Testis (tissue), 3 donors: ENCODE measurements around the gene ALS2CL. TPM values are rescaled to one million over a fixed set of nuclear protein-coding genes. Genes with fewer than 3 reads are reported as not detected.

Source experiments
- DNase-seq: peaks from one replicate; pipeline ENCODE4 v3.0.0-alpha.2; 2019
- H3K27ac ChIP-seq, 2 donors: fragments of 200-600 bp; sonication (generic); one replicate each; pipeline ENCODE4 v1.5.1; 2019
- H3K27me3 ChIP-seq: fragments of 200-600 bp; sonication (generic); one replicate; pipeline ENCODE4 v1.5.1; 2019
- H3K36me3 ChIP-seq: fragments of 200-600 bp; sonication (generic); one replicate; pipeline ENCODE4 v1.5.1; 2017; ENCODE audit warnings: low read depth; ENCODE audit errors: missing control alignments
- H3K4me1 ChIP-seq: fragments of 200-600 bp; sonication (generic); one replicate; pipeline ENCODE4 v1.5.1; 2019
- H3K4me3 ChIP-seq, 2 donors: fragments of 200-600 bp; sonication (generic); one replicate each; pipeline ENCODE4 v1.5.1; 2017 to 2019
- H3K9me3 ChIP-seq: fragments of 200-600 bp; sonication (generic); one replicate; pipeline ENCODE4 v1.5.1; 2017
- POLR2A ChIP-seq: fragments of 450-650 bp; IDR thresholded peaks from one replicate; pipeline ENCODE4 v1.6.1; 2017; ENCODE audit warnings: antibody characterized with exemption, mild to moderate bottlenecking, moderate library complexity
- WGBS, 2 donors: methylation state at CpG; one replicate each; pipeline ENCODE4 v1.1.5; 2018; 5-methylcytosine and 5-hydroxymethylcytosine counted together
- intact Hi-C: fragments of 100-400 bp; cut with DNase I; formaldehyde crosslinking; loops from one replicate; pipeline ENCODE4 v1.15.1; 2023; ENCODE audit warnings: low total_unique reads
- polyA plus RNA-seq: library from polyadenylated mRNA; stranded (reverse); fragments of 350-450 nt; fragmentation: Illumina TruSeq; extraction: RNeasy Lipid Tissue Mini Kit (QIAGEN cat#74804); gene quantifications from one replicate; pipeline ENCODE4 v1.2.3, GENCODE V29; 2014; ENCODE audit warnings: low read depth, low replicate concordance; ENCODE audit not compliant: insufficient read depth
- total RNA-seq, 2 donors: library from RNA; depleted of rRNA; stranded (reverse); fragments of >200 nt; gene quantifications; one replicate each; pipeline ENCODE4 v1.2.3, GENCODE V29; 2016
- TF ChIP-seq, protein P1 (sequence below), 3 experiments: fragments of 450-650 bp in 2 of 3; fragments of 200-600 bp in 1 of 3; sonication (generic) in 1 of 3; IDR thresholded peaks; one replicate each; pipeline ENCODE4 v1.5.1; 2016 to 2019; ENCODE audit warnings: antibody characterized with exemption in 3 of 3, mild to moderate bottlenecking in 2 of 3, moderate library complexity in 1 of 3

ALS2CL gene
- total and polyA plus RNA-seq, 3 donors from 2014 or later = 4.4 to 11.2 (median 5.4) TPM

DNA sequence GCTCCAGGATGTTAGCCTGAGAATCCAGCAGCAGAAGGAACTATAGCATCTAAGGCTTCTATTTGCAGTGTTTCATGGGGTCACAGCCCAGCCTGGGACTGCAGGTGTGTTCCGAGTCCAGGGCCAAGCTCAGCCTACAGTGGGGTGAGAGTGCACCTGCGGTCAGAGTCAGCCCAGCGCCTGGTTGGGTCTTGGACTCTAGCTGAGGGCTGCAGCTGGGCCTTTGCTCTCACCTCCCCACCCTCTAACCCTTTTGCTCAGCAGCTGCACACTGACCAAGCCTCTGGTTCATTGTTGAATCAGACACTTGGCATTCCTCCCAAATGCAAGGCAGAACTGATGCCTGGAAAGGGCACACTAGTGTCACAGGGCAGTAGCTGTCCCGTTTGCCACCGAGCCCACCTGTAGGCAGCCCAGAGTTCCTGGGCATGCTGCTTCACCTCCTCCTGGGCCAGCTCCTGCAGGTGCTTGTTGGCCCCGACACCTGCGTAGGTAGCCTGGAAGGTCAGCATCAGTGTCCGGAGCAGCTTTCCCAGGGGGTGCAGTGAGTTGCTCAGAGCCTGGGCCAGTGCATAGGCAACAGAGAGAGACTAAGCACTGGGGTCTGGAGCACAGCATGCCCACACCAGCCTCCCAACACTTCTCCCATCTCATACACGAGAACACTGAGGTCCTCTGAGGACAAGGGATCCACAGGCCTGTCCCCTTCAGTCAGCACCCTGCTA, 17.5 kb downstream of the ALS2CL start:
- Histone ChIP-seq H3K27ac (no peak overlapping the region), H3K27me3 (no peaks in the 10 kb centered on the region), H3K36me3 (no peaks in the 10 kb centered on the region), H3K4me3 (no peak overlapping the region), H3K4me1 (no peaks in the 10 kb centered on the region), H3K9me3 (no peaks in the 10 kb centered on the region)
- 80 to 90% methylated on average over 7 to 8 of the region's 9 CpGs for WGBS, 2 donors
- intact Hi-C loops = no loop called here
- DNase-seq = no peak
- TF ChIP-seq, protein P1, sequence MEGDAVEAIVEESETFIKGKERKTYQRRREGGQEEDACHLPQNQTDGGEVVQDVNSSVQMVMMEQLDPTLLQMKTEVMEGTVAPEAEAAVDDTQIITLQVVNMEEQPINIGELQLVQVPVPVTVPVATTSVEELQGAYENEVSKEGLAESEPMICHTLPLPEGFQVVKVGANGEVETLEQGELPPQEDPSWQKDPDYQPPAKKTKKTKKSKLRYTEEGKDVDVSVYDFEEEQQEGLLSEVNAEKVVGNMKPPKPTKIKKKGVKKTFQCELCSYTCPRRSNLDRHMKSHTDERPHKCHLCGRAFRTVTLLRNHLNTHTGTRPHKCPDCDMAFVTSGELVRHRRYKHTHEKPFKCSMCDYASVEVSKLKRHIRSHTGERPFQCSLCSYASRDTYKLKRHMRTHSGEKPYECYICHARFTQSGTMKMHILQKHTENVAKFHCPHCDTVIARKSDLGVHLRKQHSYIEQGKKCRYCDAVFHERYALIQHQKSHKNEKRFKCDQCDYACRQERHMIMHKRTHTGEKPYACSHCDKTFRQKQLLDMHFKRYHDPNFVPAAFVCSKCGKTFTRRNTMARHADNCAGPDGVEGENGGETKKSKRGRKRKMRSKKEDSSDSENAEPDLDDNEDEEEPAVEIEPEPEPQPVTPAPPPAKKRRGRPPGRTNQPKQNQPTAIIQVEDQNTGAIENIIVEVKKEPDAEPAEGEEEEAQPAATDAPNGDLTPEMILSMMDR (IDR thresholded peaks at IDR 0.05) = no peak
- TF ChIP-seq POLR2A = no peak

DNA sequence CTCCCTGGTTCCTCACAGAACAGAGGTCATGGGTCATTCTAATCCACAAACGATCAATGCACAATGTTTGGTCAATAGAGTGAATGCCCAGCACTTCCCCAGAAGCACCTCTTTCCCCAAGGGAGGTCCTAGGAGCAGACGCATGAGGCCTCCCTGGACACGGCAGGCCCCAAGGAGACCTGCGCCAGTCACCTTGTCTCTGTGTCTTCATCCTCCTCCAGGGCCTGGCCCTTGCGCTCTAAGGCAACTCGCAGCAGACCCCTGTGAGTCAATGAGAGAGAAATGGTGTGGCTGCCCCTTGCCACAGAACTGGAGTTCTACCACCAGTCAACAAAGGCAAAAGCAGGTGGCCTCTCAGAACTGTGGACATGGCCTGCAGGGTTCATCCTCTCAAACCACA, 18.1 kb downstream of the ALS2CL start:
- Histone ChIP-seq H3K27me3 (no peaks in the 10 kb centered on the region), H3K36me3 (no peaks in the 10 kb centered on the region), H3K4me1 (no peaks in the 10 kb centered on the region), H3K27ac (no peak overlapping the region), H3K9me3 (no peaks in the 10 kb centered on the region), H3K4me3 (no peak overlapping the region)
- WGBS, 2 donors = 90% methylated on average over 3 to 6 of the region's 6 CpGs
- DNase-seq = no peak
- no peak for TF ChIP-seq POLR2A
- TF ChIP-seq, protein P1 (IDR thresholded peaks at IDR 0.05) = no peak
- intact Hi-C loops = no loop called here

DNA sequence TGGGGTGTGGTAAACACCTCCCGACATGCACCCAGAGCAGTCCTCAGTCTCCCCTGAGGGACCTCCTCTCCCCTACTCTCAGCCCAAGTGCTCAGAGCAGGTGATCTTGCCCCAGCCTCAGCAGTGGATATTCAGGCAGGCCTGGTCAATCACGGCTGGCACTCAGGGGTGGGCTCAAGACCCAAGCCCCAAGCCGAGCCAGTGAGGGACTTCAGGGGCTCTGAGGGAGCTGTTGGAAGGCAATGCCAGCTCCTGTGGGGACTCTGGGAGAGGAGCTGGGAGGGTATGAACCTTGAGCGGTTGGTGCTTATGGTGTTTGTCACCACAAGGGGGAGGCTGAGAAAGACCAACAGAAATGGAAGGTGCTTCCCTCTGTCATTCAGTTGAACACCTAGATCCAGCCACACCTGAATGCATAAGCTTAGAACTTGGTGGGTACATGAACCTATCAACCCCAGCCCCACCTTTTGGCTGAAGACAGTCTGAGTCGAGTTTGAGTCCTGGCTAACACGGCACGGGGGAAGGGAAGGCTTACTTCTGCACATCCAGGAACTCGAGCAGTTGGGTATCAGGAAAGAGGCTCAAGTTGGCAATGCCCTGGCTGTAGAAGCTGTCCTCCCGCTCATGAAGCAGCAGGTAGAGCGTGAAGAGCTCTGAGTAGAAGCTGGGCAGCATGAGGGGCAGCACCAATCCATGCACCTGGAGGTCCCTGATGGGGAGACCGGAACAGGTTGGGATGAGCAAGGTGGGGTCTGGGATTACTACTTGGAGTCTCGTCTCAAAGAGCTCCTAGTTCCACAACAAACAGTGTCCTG, 19.2 kb downstream of the ALS2CL start:
- no peak for DNase-seq
- no peak for TF ChIP-seq POLR2A
- TF ChIP-seq, protein P1 (IDR thresholded peaks at IDR 0.05) = no peak
- no peaks in the 10 kb centered on the region for H3K36me3 ChIP-seq

DNA sequence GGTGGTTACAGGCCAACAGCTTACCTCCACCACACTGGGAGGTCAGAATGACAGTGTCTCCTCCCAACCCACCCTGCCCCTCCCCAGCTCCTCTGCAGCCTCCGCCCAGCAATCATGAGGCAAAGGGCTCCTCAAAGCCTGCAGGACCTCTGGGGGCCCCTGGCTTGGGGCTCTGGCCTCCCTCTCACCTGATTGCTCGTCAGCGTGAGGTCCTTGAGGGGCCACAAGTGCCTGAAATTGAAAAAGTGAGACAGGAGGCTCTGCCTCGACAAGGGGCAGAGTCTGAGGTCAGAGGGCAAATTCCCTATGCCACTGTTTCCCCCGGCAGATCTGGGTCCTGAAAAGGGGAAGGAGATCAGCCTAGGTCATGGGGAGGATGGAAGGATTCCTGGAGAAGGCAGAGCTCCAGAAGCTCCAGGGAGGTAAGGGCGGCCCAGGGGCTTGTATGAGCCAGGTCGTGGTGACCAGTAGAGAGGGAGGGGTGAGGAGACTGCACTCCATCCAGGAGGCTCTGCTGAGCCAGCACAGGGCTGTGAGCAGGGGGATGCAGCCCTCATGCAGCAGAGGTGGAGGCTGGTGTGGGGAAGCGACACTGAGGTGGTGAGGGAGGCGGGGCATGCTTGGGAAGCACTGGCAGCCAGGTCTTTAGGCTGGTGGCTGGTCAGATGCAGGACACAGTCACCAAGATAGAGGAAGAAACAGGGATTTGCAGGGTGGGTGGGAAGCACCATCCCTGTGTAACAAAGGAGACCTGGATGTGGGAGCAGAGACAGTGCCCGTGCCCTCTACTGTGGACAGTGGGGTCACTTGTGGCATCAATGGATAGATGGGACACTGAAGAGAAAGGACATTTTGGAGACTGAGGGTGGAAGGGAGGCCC, 20.1 kb downstream of the ALS2CL start:
- no peak for DNase-seq
- Histone ChIP-seq H3K4me1 (no peaks in the 10 kb centered on the region), H3K4me3 (no peak overlapping the region), H3K9me3 (no peaks in the 10 kb centered on the region), H3K27ac (no peak overlapping the region), H3K36me3 (no peaks in the 10 kb centered on the region), H3K27me3 (no peaks in the 10 kb centered on the region)
- TF ChIP-seq, protein P1 (IDR thresholded peaks at IDR 0.05) = no peak
- TF ChIP-seq POLR2A = no peak
- 84 to 91% methylated on average over 10 of the region's 10 CpGs for WGBS, 2 donors
- intact Hi-C loops = no loop called here

More for the DNA sequence above, 19.2 kb downstream of the ALS2CL start:
- Histone ChIP-seq H3K27me3 (no peaks in the 10 kb centered on the region), H3K27ac (no peak overlapping the region), H3K4me3 (no peak overlapping the region), H3K4me1 (no peaks in the 10 kb centered on the region), H3K9me3 (no peaks in the 10 kb centered on the region)
- 87 to 93% methylated on average over 12 of the region's 12 CpGs for WGBS, 2 donors
- intact Hi-C loops = no loop called here
